Esophagus (tissue), 2 donors: ENCODE measurements around the gene STAB1. TPM values are rescaled to one million over a fixed set of nuclear protein-coding genes. Genes with fewer than 3 reads are reported as not detected.

Source experiments
- H3K27ac ChIP-seq, 2 donors: one replicate each; pipeline ENCODE4 v1.5.1; 2013; ENCODE audit warnings: low read depth in 2 of 2, mild to moderate bottlenecking in 2 of 2, inconsistent platforms in 1 of 2, low read length in 1 of 2, moderate library complexity in 1 of 2
- H3K27me3 ChIP-seq, 2 donors: one replicate each; pipeline ENCODE4 v1.6.1; 2013; ENCODE audit warnings: low read length in 2 of 2, control low read depth in 1 of 2, mild to moderate bottlenecking in 1 of 2; ENCODE audit not compliant: insufficient read depth in 2 of 2, control insufficient read depth in 1 of 2
- H3K36me3 ChIP-seq, 2 donors: one replicate each; pipeline ENCODE4 v1.6.1; 2013; ENCODE audit warnings: low read length in 1 of 2; ENCODE audit not compliant: control insufficient read depth in 2 of 2, insufficient read depth in 2 of 2
- H3K4me1 ChIP-seq, 2 donors: one replicate each; pipeline ENCODE4 v1.6.1; 2013; ENCODE audit warnings: low read length in 1 of 2; ENCODE audit not compliant: control insufficient read depth in 2 of 2, insufficient read depth in 2 of 2
- H3K4me3 ChIP-seq, 2 donors: one replicate each; pipeline ENCODE4 v1.5.1; 2013; ENCODE audit warnings: low read length in 2 of 2, mild to moderate bottlenecking in 2 of 2, low read depth in 1 of 2, moderate library complexity in 1 of 2
- H3K9me3 ChIP-seq, 2 donors: one replicate each; pipeline ENCODE4 v1.6.1; 2013; ENCODE audit warnings: mild to moderate bottlenecking in 2 of 2, low read depth in 1 of 2, low read length in 1 of 2, moderate library complexity in 1 of 2; ENCODE audit not compliant: control insufficient read depth in 2 of 2, insufficient read depth in 1 of 2
- WGBS, 2 donors: extraction: QIAGEN DNeasy Blood & Tissue Kit; methylation state at CpG; one replicate each; pipeline ENCODE4 v1.1.7; 2013; 5-methylcytosine and 5-hydroxymethylcytosine counted together
- polyA plus RNA-seq, 2 donors: library from polyadenylated mRNA; stranded (reverse); fragments of 200-250 nt; gene quantifications; one replicate each; pipeline ENCODE4 v1.2.3, GENCODE V29; 2013
- donor health status: healthy with polysubstance abuse.
- donor health status: Bipolar disorder and iron deficiency.

The STAB1 gene, protein sequence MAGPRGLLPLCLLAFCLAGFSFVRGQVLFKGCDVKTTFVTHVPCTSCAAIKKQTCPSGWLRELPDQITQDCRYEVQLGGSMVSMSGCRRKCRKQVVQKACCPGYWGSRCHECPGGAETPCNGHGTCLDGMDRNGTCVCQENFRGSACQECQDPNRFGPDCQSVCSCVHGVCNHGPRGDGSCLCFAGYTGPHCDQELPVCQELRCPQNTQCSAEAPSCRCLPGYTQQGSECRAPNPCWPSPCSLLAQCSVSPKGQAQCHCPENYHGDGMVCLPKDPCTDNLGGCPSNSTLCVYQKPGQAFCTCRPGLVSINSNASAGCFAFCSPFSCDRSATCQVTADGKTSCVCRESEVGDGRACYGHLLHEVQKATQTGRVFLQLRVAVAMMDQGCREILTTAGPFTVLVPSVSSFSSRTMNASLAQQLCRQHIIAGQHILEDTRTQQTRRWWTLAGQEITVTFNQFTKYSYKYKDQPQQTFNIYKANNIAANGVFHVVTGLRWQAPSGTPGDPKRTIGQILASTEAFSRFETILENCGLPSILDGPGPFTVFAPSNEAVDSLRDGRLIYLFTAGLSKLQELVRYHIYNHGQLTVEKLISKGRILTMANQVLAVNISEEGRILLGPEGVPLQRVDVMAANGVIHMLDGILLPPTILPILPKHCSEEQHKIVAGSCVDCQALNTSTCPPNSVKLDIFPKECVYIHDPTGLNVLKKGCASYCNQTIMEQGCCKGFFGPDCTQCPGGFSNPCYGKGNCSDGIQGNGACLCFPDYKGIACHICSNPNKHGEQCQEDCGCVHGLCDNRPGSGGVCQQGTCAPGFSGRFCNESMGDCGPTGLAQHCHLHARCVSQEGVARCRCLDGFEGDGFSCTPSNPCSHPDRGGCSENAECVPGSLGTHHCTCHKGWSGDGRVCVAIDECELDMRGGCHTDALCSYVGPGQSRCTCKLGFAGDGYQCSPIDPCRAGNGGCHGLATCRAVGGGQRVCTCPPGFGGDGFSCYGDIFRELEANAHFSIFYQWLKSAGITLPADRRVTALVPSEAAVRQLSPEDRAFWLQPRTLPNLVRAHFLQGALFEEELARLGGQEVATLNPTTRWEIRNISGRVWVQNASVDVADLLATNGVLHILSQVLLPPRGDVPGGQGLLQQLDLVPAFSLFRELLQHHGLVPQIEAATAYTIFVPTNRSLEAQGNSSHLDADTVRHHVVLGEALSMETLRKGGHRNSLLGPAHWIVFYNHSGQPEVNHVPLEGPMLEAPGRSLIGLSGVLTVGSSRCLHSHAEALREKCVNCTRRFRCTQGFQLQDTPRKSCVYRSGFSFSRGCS (N-terminal part only)
- 10 to 100 TPM; 30.5 to 39.0 TPM for polyA plus RNA-seq

GRCh38 chr3:52494886-52495495 is at the start of gene STAB1:
Gene STAB1 (plus strand): TSS chr3:52495338. CDS start chr3:52495414, 76 bp downstream.
- H3K27ac ChIP-seq, result peak within 1 kb of the TSS; percentile 5 to 51
- H3K36me3 ChIP-seq, result peaks cover 12 to 27% of the 10 kb centered on the region in 2 donors
- WGBS, 2 donors, result 49 to 57% methylated on average over 23 to 25 of the region's 25 CpGs
- peaks cover 0 to 2% of the 10 kb centered on the region in 2 donors for H3K4me1 ChIP-seq
- H3K27me3 ChIP-seq, result no peaks in the 10 kb centered on the region
- no peaks in the 10 kb centered on the region for H3K9me3 ChIP-seq
- H3K4me3 ChIP-seq, result no peak within 1 kb of the TSS

GRCh38 chr3:52446042-52446441 is 49.1 kb upstream of the STAB1 start:
- 88 to 91% methylated on average over 4 of the region's 4 CpGs for WGBS, 2 donors
- H3K27me3 ChIP-seq, result no peaks in the 10 kb centered on the region
- no peaks in the 10 kb centered on the region for H3K9me3 ChIP-seq
- no peak overlapping the region for H3K4me3 ChIP-seq
- peaks cover 2 to 9% of the 10 kb centered on the region in 2 donors for H3K4me1 ChIP-seq
- no peaks in the 10 kb centered on the region for H3K36me3 ChIP-seq
- H3K27ac ChIP-seq, result no peak overlapping the region

- Histone ChIP-seq H3K27me3 (no peaks in the 10 kb centered on the region), H3K9me3 (no peaks in the 10 kb centered on the region), H3K4me3 (no peak overlapping the region), H3K36me3 (no peaks in the 10 kb centered on the region), H3K27ac (no peak overlapping the region), H3K4me1 (peaks cover 2 to 9% of the 10 kb centered on the region in 2 donors)
- 37 to 40% methylated on average over 13 of the region's 13 CpGs for WGBS, 2 donors
Observed at GRCh38 chr3:52446631-52447511, 48.3 kb upstream of the STAB1 start.

DNA sequence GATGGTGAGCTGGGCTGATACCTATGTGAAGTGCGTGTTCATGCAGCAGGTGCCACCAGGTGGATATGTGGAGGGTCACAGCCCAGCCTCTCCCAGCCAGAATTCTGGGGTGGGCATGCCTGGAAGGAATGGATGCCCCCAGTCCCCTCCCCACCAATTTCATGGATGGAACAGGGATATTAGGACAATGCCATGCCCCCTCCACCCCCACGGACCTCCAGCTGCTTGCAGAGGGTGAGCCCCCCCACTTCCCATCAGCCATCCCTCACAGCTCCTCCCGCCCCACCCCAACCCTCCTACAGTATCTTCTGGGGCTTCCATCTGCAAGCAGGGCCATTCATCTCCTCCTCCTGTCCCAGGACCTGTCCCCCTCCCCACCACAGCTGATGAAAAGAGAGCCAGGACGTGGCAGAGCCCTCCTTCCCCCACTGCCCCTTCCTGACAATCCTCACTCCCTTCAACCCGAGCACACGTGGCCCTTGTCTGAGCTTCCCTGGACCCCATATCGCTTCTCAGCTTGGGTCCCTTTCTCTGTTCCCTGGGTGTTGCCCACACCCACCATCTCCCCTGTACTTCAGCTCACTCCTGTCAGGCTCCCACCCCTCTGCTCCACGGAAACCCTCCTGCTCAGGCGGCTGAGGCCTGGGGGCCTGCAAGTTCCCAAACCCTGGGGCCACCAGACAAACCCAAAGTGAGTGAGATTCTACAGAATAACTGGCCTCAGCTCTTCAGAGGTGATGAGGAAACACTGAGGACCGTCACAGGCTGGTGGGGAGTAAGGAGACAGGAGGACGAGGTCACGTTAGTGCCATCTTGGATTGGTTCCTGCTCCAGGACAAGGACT is 47.4 kb upstream of the STAB1 start:
- no peak overlapping the region for H3K27ac ChIP-seq
- no peak overlapping the region for H3K4me3 ChIP-seq
- peaks cover 2 to 9% of the 10 kb centered on the region in 2 donors for H3K4me1 ChIP-seq
- H3K36me3 ChIP-seq, result no peaks in the 10 kb centered on the region
- no peaks in the 10 kb centered on the region for H3K27me3 ChIP-seq
- no peaks in the 10 kb centered on the region for H3K9me3 ChIP-seq
- 73 to 74% methylated on average over 12 of the region's 12 CpGs for WGBS, 2 donors

DNA sequence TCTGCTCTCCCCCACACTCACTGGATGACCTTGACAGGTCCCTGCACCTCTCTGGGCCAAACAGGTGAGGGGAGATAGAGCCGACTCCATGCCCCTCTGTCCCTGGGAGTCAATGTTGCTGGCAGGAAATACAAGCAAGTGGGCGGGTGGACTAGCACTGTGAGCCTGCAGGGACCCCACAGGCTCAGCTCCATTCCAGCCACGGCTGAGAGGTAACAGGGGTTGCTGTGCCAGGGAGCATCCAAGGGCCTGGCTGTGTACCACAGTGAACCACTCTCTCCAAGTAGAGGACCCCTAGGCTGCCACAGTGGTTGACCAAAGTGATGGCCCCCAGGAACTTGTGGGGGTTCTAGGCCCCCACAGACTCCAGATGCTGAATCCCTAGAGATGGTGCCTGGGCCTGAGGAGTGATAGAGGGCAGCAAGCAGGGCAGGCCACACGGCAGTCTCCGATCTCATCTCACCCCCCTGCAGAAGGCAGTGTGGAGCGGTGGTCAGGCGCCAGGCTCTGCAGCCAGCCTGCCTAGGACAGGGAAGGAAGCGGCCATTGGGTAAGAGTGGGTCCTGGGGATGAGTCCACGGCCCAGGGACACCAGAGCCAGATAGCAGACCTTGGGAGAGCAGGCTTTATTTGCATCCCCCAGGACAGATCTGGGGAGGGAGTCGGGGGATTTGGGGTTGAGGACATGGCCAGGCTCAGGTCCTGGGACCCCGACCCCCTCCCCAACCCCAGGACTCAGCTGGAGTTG is 44.5 kb upstream of the STAB1 start:
- WGBS, 2 donors, result 84 to 86% methylated on average over 11 of the region's 11 CpGs
- Histone ChIP-seq H3K4me3 (no peak overlapping the region), H3K9me3 (no peaks in the 10 kb centered on the region), H3K27ac (no peak overlapping the region), H3K27me3 (no peaks in the 10 kb centered on the region), H3K36me3 (no peaks in the 10 kb centered on the region), H3K4me1 (peaks cover 0 to 12% of the 10 kb centered on the region in 2 donors)

DNA sequence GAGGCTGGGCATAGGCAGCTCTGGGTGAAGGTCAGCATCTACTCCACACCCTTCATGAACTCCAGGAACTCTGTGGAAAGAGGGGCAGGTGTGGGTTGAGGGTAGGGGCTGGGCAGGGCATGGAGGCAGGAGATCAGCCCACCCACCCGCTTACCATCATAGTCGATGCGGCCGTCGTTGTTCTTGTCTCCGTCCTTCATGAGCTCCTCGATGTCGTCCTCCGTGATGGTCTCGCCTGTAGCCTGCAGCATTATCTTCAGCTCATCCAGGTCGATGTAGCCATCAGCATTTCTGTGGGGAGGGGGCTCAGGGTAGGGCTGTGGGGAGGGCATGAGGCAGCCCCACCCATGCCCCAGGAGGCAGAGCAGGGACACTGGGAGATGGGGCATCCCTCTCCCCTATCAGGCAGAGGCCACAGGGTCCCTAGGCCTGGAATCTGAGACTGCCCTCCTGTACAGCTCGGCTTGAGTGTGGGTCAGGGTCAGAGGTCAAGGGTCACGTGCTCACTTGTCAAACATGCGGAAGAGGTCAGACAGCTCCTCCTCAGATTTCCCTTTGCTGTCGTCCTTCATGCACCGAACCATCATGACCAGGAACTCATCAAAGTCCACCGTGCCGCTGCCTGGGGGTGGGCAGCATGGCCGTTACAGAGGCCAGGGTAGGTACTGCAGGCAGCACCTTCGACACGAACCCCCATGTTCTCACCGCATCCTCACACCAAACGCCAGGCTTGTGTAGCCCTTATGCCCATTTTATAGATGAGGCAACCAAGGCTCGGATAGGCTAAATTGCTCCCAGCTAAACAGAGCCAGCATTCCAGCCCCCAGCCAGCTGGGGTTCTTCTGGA is 43.7 kb upstream of the STAB1 start:
- 85 to 86% methylated on average over 24 of the region's 24 CpGs for WGBS, 2 donors
- Histone ChIP-seq H3K9me3 (no peaks in the 10 kb centered on the region), H3K27ac (no peak overlapping the region), H3K4me1 (peaks cover 0 to 14% of the 10 kb centered on the region in 2 donors), H3K36me3 (no peaks in the 10 kb centered on the region), H3K4me3 (no peak overlapping the region), H3K27me3 (no peaks in the 10 kb centered on the region)

DNA sequence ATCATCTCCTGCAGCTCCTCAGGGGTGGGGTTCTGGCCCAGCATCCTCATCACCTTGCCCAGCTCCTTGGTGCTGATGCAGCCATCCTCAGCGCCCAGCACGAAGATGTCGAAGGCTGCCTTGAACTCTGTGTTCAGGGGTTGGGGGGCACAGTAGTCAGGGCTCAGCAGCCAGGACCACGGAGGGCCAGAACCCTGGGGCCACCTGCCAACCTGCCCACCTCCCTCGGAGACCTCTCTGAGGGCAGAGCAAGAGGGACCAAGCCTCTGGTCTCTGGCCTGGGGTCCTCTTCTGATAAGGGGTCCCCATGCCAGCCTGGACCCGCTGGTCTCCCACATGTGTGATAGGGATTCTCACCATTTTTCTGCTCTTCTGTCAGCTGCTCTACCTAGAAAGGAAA is 43.0 kb upstream of the STAB1 start:
- H3K4me3 ChIP-seq, result no peak overlapping the region
- no peaks in the 10 kb centered on the region for H3K9me3 ChIP-seq
- H3K36me3 ChIP-seq, result no peaks in the 10 kb centered on the region
- no peak overlapping the region for H3K27ac ChIP-seq
- H3K4me1 ChIP-seq, result peaks cover 0 to 20% of the 10 kb centered on the region in 2 donors
- WGBS, 2 donors, result 91 to 92% methylated on average over 6 of the region's 6 CpGs
- H3K27me3 ChIP-seq, result no peaks in the 10 kb centered on the region
